Measurements from ENCODE around the gene CALML5.

- TF ChIP-seq CTCF (IDR thresholded peaks at IDR 0.05; ENCODE audit: borderline replicate concordance, extremely low read depth, low read length, poor library complexity, severe bottlenecking) (no peak), EZH2 (IDR thresholded peaks at IDR 0.05; ENCODE audit: borderline replicate concordance, low read depth, low read length, severe bottlenecking) (no peak)
Measured at GRCh38 chr10:5476918-5477525, 22.3 kb downstream of the CALML5 start.

Measured in DND-41 (cell line).